ENCODE data around the gene LYST.

Gene LYST

GRCh38 chr1:235714205-235714897, 152.4 kb downstream of the LYST start:
- DNase-seq (ENCODE audit: low read depth): no peak

GRCh38 chr1:235712812-235713211, 153.9 kb downstream of the LYST start:
- no peak for DNase-seq (ENCODE audit: low read depth)

DNA sequence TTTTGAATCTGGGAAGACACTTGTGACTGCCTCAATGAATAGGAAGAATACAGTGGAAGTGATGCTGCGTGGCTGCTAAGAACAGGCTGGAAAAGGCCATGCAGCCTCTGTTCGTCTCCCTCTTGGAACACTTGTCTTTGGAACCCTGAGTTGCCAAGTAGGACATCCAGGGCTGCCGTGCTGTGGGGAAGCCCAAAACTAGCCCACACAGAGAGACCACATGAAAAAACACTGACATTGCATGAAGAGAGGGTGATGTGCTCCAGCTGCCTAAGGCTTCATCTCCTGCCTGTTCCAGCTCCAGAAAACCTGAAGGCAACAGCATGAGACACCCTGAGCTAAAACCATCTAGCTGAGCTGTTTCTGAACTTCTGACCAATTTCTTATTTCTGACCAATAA, 156.0 kb downstream of the LYST start:
- DNase-seq (ENCODE audit: low read depth): no peak

DNA sequence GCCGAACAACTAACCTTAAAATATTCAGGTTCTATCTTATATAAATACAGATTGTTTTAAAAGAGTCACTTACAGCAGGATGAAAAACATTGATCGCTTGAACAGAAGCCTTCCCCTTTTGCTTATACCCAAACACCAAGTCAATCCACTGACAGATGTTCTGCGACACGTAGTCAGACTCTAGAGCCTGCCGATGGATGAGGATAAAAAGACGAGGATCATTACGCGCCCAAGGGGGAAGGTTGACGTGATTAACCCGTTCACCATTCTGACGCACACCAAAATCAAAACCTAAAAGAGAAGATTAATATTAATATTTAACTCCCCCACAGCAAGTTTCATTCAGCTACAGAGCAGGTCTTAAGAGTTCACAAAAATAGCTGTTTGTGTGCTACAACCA, 157.7 kb downstream of the LYST start:
- DNase-seq (ENCODE audit: low read depth): no peak

DNA sequence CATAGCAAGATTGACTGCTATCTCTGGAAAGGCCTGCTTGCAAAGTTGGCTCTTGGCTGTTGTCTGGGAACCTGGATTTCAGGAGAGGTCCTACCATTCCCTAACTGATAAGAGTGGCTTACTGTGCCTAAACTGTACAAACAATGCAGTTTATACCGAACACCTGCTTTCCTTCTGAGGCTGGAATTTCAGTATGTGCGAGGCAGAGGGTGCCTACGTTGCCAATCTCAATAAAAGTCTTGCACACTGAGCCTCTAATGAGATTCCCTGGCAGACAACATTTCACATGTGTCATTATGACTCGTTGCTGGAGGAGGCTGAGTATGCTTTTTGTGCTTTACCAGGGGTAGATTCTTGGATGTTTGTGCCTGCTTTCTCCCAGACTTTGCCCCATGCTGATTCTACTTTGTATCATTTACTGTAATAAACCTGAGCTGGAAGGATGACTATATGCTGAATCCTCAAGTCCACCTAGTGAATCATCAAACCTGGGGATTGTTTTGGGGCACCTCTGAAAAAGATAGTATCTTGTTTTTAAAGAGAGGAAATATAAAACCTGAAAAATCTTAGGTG, 158.2 kb downstream of the LYST start:
- DNase-seq (ENCODE audit: low read depth): no peak

- DNase-seq (ENCODE audit: low read depth): no peak
These were observed 163.2 kb downstream of the LYST start for GRCh38 chr1:235703506-235703905.

GRCh38 chr1:235702412-235702811, 164.3 kb downstream of the LYST start:
- DNase-seq (ENCODE audit: low read depth): no peak

DNA sequence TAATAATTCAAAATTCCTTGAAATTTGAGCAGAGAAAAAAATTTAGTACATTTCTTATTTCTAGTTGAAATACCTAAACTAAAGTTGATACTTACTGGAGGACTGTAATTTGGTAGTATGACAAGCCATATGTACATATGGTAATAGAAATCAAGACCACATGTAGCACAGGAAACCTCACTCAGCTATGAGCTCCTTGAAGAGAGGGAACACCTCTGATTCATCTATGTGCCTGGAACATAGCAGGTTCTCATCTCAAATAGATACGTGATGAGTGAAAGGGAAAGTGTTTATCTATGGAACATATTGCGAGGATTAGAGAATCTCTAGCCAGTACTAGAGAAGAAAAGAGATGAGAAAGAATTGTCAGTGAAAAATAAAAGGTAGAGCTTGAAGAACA, 169.2 kb downstream of the LYST start:
- no peak for DNase-seq (ENCODE audit: low read depth)

GRCh38 chr1:235689356-235689755, 177.3 kb downstream of the LYST start:
- no peak for DNase-seq (ENCODE audit: low read depth)

DNA sequence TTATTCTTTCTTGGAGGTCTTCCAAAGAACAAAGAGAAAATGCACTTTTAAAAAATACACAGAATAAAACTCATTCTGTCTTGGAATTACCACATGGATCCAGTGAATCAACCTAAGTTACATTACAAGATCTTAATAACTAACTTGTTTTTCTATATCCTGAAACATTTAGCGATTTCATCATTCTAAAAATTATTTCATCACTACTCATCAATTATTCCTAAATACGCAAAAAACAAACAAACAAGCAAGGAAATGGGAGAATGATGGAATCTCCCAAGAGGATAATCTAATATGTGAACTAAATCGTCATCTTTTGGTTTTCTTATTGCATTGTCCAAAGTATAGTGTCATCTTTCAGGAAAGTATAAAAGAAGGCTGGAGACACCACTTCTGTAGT, 178.6 kb downstream of the LYST start:
- DNase-seq (ENCODE audit: low read depth): no peak

- DNase-seq (ENCODE audit: low read depth): no peak
These were observed 183.1 kb downstream of the LYST start for GRCh38 chr1:235683653-235684052.

DNA sequence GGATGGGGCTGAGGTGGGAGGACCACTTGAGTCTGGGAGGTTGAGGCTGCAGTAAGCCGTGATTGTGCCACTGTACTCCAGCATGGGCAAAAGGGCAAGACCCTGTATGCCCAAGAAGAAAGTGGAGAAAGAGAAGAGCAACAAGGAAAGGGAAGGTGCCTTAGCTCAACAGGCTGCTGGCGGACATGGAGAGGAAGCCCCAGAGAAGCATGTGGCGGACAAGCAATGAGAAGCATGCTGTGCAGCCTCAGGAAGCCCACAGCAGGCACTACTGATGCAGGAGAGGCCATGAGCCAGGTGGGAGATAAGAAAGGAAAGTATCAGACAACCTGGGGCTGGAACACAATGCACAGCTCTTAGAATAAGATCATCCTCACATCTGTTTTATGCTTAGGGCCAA, 184.5 kb downstream of the LYST start:
- DNase-seq (ENCODE audit: low read depth): no peak

DNA sequence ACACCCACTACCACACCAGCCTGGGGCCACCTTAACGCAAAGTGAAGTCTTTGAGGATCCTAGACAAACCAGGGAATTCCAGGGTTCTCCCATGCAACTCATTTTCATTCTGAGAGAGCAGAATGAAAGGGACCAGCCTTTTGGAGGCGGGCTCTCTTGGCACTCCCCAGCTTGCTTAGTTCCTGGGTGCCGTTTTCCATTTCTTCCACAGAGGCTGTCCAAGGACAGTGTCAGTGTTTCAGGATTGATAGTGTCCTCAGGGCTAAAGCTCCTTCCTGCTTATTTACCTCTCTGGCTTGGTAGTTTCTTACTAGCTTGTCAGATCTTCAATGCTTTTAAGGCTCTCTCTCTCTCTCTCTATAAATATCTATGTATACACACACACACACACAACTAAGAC, 187.1 kb downstream of the LYST start:
- DNase-seq (ENCODE audit: low read depth): no peak

DNA sequence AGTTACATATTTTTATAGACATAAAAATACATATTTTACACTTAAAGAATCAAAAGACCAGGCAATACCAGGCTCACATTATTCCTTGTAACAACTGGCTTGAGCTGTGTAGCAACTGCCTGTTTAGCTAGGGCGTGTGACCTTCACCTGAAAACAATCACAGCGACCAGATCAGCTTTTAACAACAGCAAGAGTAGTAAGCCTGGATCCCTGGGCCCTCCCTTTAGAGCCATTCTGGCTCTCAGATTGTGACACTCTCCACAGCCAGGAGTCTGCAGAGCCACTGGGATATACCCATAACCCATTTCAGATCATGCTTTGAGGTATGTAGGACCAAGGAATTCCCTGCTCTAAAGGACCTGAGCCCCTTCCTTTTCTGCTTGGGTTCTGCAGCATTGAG, 187.7 kb downstream of the LYST start:
- no peak for DNase-seq (ENCODE audit: low read depth)

DNA sequence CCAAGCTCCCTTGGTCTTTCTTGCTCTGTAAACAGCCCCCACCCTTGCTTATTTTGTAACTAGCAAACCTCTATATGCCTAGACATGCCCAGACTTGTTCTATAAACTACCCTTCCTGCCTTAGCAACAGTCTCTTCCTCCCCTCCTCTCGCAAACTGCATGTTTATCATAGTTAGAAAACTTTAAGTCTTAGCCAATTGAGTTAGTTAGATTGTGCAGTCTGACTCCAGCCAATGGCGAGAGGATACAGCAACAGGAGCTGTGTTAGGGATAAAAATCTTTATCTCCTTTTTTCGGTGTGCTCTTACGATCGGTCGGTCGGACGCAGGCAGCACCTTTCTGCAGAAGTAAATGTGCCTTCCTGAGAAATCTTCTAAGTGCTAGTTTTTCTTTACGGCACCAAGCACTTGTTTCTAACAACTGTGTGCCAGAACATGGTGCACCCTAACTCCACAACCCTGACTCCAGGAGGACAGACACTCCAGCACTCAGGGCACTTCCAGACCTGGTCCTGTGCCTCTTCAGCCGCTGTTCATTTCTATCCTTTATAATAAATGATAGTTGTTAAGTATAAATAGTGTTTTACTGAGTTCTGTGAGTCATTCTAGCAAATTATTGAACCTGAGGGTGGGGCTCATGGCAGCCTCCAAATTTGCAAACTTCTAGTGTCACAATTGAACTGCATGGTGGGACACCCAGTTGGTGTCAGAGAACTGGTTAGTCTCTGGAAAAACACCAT, 191.4 kb downstream of the LYST start:
- no peak for DNase-seq (ENCODE audit: low read depth)

DNA sequence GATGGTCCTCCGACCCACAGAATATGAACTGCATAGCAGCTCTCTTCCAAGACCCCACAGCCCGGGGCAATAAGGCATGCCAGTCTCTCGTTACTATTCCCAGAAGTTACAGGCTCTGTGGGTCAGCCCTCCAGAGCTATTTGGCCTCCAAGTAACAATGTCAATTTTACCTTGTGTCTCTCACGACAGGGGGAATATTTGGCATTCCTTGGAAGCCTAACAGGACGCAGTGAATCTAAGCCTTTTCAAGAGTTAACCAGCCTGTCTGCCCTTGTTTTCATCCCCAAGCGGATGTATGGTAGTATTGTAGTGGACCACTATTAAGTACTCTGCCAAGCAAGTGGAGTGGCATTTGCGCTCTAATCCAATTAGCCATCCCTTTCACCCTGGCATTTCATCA, 192.7 kb downstream of the LYST start:
- DNase-seq (ENCODE audit: low read depth): no peak

DNA sequence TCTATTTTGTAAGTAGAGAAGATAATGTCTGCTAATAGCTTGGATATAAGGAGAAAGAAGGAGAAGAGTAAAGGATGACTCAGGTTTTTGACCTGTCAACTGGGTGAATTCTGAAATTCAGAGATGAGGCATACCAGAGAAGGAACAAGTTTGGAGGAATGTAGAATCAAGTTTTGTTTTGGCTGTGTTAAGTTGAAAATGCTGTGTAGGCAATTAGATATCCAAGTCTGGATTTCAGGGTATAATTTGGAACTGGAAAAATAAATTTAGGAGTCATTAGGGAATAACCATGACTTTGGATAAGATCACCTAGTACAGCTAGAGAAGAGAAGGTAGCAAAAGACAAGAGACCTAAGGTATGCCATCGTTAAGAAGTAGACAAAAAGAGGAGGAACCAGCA, 194.7 kb downstream of the LYST start:
- DNase-seq (ENCODE audit: low read depth): no peak

DNA sequence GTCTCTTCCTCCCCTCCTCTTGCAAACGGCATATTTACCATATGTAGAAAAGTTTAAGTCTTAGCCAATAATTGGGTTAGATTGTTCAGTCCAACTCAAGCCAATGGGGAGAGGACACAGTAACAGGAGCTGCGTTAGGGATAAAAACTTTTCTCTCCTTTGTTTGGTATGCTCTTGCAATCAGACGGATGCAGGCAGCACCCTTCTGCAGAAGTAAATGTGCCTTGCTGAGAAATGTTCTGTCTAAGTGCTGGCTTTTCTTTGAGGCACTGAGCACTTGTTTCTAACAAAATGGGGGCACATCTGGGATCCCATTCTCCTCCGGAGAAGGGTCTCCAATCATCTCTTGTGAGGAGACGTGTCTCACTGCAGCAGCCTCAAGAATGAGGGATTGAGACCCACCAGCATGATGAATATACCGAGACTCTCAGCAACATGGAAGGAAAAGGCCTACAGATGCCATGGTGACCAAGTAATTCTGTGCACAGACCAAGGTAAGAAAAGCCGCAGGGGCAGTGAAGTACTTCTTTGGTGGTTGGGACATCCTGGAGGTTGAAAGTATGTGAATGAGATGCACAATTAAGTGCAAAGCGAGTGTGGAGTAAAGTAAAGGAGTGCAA, 196.4 kb downstream of the LYST start:
- no peak for DNase-seq (ENCODE audit: low read depth)

- DNase-seq (ENCODE audit: low read depth): no peak
These were observed 197.4 kb downstream of the LYST start for GRCh38 chr1:235669277-235669676.

DNA sequence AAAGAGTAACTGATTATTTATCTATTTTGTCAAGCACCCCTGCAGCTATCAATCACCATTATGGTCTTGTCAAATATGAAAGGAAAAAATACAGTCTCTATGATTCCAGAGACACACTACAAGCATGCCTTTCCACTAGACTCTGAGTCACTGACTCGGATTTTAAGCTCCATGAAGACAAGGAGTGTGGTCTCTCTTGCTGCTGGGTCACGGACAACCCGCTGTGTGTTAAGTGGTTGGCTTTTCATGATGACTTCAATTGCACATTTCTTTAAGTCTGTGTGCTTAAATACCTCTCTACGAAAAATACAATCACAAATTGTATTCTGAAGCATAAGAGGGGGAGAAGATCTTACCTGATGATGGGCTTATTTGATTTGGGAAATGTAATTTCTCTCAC, 203.1 kb downstream of the LYST start:
- no peak for DNase-seq (ENCODE audit: low read depth)

DNA sequence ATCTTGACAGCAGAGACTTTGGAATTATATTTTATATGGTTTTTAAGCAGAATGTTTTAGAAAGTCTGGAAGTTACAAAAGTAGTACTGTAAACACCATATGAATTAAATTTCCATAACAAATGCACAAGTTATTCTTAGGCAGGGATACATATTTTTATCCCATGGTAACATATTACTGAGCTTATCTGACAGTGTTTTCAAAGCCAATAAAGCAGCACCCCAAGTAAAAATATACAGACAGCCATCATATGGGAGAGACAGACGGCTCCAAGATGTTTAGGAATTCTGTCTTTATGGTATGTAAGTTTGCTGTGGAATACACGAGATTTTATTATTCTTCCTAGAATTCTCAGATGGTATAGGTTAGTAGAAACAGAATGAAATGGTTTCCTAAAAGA, 205.1 kb downstream of the LYST start:
- no peak for DNase-seq (ENCODE audit: low read depth)

DNA sequence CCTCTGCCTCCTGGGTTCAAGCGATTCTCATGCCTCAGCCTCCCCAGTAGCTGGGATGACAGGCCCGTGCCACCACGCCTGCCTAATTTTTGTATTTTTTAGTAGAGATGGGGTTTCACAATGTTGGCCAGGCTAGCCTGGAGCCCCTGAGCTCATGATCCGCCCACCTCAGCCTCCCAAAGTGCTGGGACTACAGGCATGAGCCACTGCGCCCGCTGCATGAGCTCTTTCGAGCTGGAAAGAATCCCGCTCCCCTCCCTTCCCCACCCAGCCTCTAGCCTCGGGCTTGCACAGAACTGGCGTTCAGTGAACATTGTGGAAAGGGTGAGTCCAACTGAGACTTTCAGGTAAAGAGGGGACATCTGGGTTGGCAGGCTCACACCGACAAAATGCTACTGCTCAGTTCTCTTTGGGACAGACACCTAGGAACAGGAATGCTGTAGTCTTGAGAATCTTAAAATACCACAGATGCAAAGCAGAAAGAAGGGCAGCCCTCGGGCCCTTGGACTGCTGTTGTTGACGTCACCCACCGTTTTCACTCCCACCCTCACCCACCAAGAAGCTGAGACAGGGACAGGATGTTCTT, 207.4 kb downstream of the LYST start:
- no peak for DNase-seq (ENCODE audit: low read depth)
